OCI-LY7 (cell line): ENCODE results near the gene HEPHL1. TPM values are rescaled to one million over a fixed set of nuclear protein-coding genes. Genes with fewer than 3 reads are reported as not detected.

ENCODE experiments used
- BruUV-seq: library from RNA; stranded (reverse); fragments of 400-500 nt; replicated peaks from 2 replicates; lab custom pipeline; 2021; lab: Mats Ljungman, UMichigan
- CTCF ChIA-PET: fragments of 300-600 bp; sonication (Branson Sonifier 250); formaldehyde crosslinking; loops from one replicate; lab custom pipeline; 2022; ENCODE audit warnings: antibody characterized with exemption; ENCODE audit not compliant: unreplicated experiment; lab: Charles Lee
- POLR2A ChIA-PET: fragments of 300-600 bp; sonication (Branson Sonifier 250); formaldehyde crosslinking; loops from one replicate; lab custom pipeline; 2022; ENCODE audit warnings: antibody characterized with exemption; lab: Charles Lee
- DNase-seq: peaks from one replicate; pipeline ENCODE4 v3.0.0-alpha.2; 2015; ENCODE audit warnings: low spot score
- H2AFZ ChIP-seq: fragments of 200-600 bp; sonication (generic), shearing (Covaris generic); 2 replicates; pipeline ENCODE4 v1.6.1; 2014; ENCODE audit warnings: mild to moderate bottlenecking, antibody characterized with exemption, low read length, moderate library complexity
- H3K27ac ChIP-seq: fragments of 200-600 bp; sonication (generic); 2 replicates; pipeline ENCODE4 v1.5.1; 2014; ENCODE audit warnings: mixed run types, low read depth, mild to moderate bottlenecking, moderate library complexity, low read length, inconsistent platforms; ENCODE audit not compliant: poor library complexity, severe bottlenecking
- H3K36me3 ChIP-seq: fragments of 200-600 bp; sonication (generic); 2 replicates; pipeline ENCODE4 v1.6.1; 2014; ENCODE audit warnings: mild to moderate bottlenecking, antibody characterized with exemption, low read length, moderate library complexity, mixed read lengths; ENCODE audit not compliant: insufficient read depth
- H3K4me1 ChIP-seq: fragments of 200-600 bp; sonication (generic); 2 replicates; pipeline ENCODE4 v1.5.1; 2014; ENCODE audit warnings: mild to moderate bottlenecking, low read length; ENCODE audit not compliant: insufficient read depth, poor library complexity, severe bottlenecking
- H3K4me2 ChIP-seq: fragments of 200-600 bp; sonication (generic); 2 replicates; pipeline ENCODE4 v1.6.1; 2014; ENCODE audit warnings: mild to moderate bottlenecking, low read length
- H3K4me3 ChIP-seq: fragments of 200-600 bp; sonication (generic); 2 replicates; pipeline ENCODE4 v1.5.1; 2014; ENCODE audit warnings: mild to moderate bottlenecking, low read depth, low read length; ENCODE audit not compliant: poor library complexity, severe bottlenecking
- H3K79me2 ChIP-seq: fragments of 200-600 bp; sonication (generic); 2 replicates; pipeline ENCODE4 v1.6.1; 2016; ENCODE audit warnings: low read depth, mild to moderate bottlenecking, low read length, moderate library complexity, mixed read lengths; ENCODE audit not compliant: insufficient read depth
- H3K9me2 ChIP-seq: fragments of 200-600 bp; sonication (generic); 2 replicates; pipeline ENCODE4 v1.6.1; 2016; ENCODE audit warnings: mild to moderate bottlenecking, low read length, mixed read lengths; ENCODE audit not compliant: insufficient read depth
- H3K9me3 ChIP-seq: fragments of 200-600 bp; sonication (generic); 2 replicates; pipeline ENCODE4 v1.6.1; 2014; ENCODE audit warnings: mild to moderate bottlenecking, mixed run types, low read length, mixed read lengths
- H4K20me1 ChIP-seq: fragments of 200-600 bp; sonication (generic); 2 replicates; pipeline ENCODE4 v1.6.1; 2014; ENCODE audit warnings: mild to moderate bottlenecking, antibody characterized with exemption, low read length, moderate library complexity, mixed read lengths; ENCODE audit not compliant: insufficient read depth
- CTCF ChIP-seq: fragments of 200-600 bp; sonication (generic); conservative IDR thresholded peaks from 2 replicates; pipeline ENCODE4 v1.5.1; 2014; ENCODE audit warnings: mild to moderate bottlenecking, antibody characterized with exemption, low read length, moderate library complexity, mixed read lengths
- EZH2phosphoT487 ChIP-seq: fragments of 200-600 bp; sonication (generic); IDR thresholded peaks from 2 replicates; pipeline ENCODE4 v1.6.1; 2018; ENCODE audit warnings: low read depth, borderline replicate concordance, mild to moderate bottlenecking, mixed run types, antibody characterized with exemption, low read length, moderate library complexity, mixed read lengths
- intact Hi-C: fragments of 100-400 bp; cut with micrococcal nuclease; formaldehyde crosslinking; loops from one replicate; pipeline ENCODE4 v1.10.0; 2022; ENCODE audit not compliant: unreplicated experiment
- total RNA-seq, 2 experiments: library from RNA; depleted of rRNA in 1 of 2; stranded (reverse); fragments of >200 nt in 1 of 2; shearing (Covaris generic) in 1 of 2; gene quantifications; 2 replicates each; pipeline ENCODE4 v1.2.3, GENCODE V29; 2014 to 2022

HEPHL1 gene
- total RNA-seq, 2 experiments from 2014 or later: not detected

- no TSS peak for BruUV-seq
- CTCF ChIA-PET: no interaction called here
- no peaks in the 10 kb centered on the region for H3K79me2 ChIP-seq
- no peak overlapping the region for H3K27ac ChIP-seq
- no peaks in the 10 kb centered on the region for H4K20me1 ChIP-seq
- no peaks in the 10 kb centered on the region for H3K9me3 ChIP-seq
- intact Hi-C loops: no loop called here
- no peak for TF ChIP-seq EZH2phosphoT487
- TF ChIP-seq CTCF: no peak
- no peaks in the 10 kb centered on the region for H3K9me2 ChIP-seq
- no peak overlapping the region for H3K4me2 ChIP-seq
- H3K4me1 ChIP-seq: no peaks in the 10 kb centered on the region
- H3K36me3 ChIP-seq: no peaks in the 10 kb centered on the region
- H2AFZ ChIP-seq: no peak overlapping the region
- POLR2A ChIA-PET: no interaction called here
- DNase-seq: no peak
- H3K4me3 ChIP-seq: no peak overlapping the region
These were observed 13.1 kb downstream of the HEPHL1 start for GRCh38 chr11:94034207-94034606.

- CTCF ChIA-PET: no interaction called here
These were observed 14.9 kb downstream of the HEPHL1 start for GRCh38 chr11:94036096-94036495.

More at GRCh38 chr11:94036096-94036495, 14.9 kb downstream of the HEPHL1 start:
- no peak overlapping the region for H3K4me3 ChIP-seq
- no peak for DNase-seq
- no peak overlapping the region for H3K27ac ChIP-seq
- TF ChIP-seq CTCF (no peak), EZH2phosphoT487 (no peak)
- no peaks in the 10 kb centered on the region for H3K79me2 ChIP-seq
- no peak overlapping the region for H2AFZ ChIP-seq
- BruUV-seq: no TSS peak
- no peaks in the 10 kb centered on the region for H3K36me3 ChIP-seq
- no peak overlapping the region for H3K4me2 ChIP-seq
- POLR2A ChIA-PET: no interaction called here
- no peaks in the 10 kb centered on the region for H3K9me3 ChIP-seq
- intact Hi-C loops: no loop called here
- no peaks in the 10 kb centered on the region for H3K9me2 ChIP-seq
- H4K20me1 ChIP-seq: no peaks in the 10 kb centered on the region
- H3K4me1 ChIP-seq: no peaks in the 10 kb centered on the region
